K562 (cell line): Measurements from ENCODE around the gene HAPSTR1. TPM values are rescaled to one million over a fixed set of nuclear protein-coding genes. Genes with fewer than 3 reads are reported as not detected.

ENCODE experiments used
- CAMTA2 ChIP-seq: fragments of 250-450 bp; sonication (Bioruptor Pico); conservative IDR thresholded peaks from 2 replicates; pipeline ENCODE4 v1.5.1; 2022
- ETS1 ChIP-seq: conservative IDR thresholded peaks from 2 replicates; pipeline ENCODE4 v1.6.1; 2011; ENCODE audit warnings: low read depth, mild to moderate bottlenecking, low read length; ENCODE audit not compliant: control insufficient read depth
- KDM1A ChIP-seq, 2 experiments: fragments of 450-650 bp; IDR thresholded peaks; 2 replicates each; pipeline ENCODE4 v1.6.1; 2016; ENCODE audit warnings: mild to moderate bottlenecking in 2 of 2
- MYNN ChIP-seq, 2 experiments: sonication (generic); formaldehyde crosslinking in 1 of 2; IDR thresholded peaks; 2 replicates each; pipeline versions ENCODE4 v1.5.0 to v1.6.1; 2016 to 2020; ENCODE audit warnings: antibody characterized with exemption in 1 of 2, missing genetic modification reagents in 1 of 2
- PCBP2 ChIP-seq: fragments of 200-400 bp; formaldehyde crosslinking; IDR thresholded peaks from 2 replicates; pipeline ENCODE4 v1.6.1; 2018; ENCODE audit warnings: low read length, low read depth, mild to moderate bottlenecking, moderate library complexity; ENCODE audit not compliant: poor library complexity, severe bottlenecking
- POU5F1 ChIP-seq: fragments of 150-350 bp; IDR thresholded peaks from 2 replicates; pipeline ENCODE4 v1.6.1; 2014; ENCODE audit warnings: borderline replicate concordance, low read length, low read depth, mild to moderate bottlenecking; ENCODE audit not compliant: partially characterized antibody
- ZNF140 ChIP-seq: fragments of 250-450 bp; sonication (Bioruptor Pico); IDR thresholded peaks from 2 replicates; pipeline ENCODE4 v1.8.0; 2021; ENCODE audit warnings: moderate library complexity, mild to moderate bottlenecking, inconsistent platforms
- polyA plus RNA-seq, 8 experiments: library from polyadenylated mRNA; depleted of rRNA in 4 of 8; stranded (reverse) in 5 of 8; unstranded in 3 of 8; fragments of >200 nt; fragmentation: Nextera tagmentation in 2 of 8; fragmentation: Illumina TruSeq in 1 of 8; extraction: Ambion mirVana in 2 of 8; extraction: Trizol in 1 of 8; gene quantifications; 2 replicates each; pipeline versions ENCODE4 v1.2.1 to v1.2.3, GENCODE V29; 2011 to 2014; ENCODE audit warnings: inconsistent platforms in 1 of 8, missing spikeins in 1 of 8
- total RNA-seq, 7 experiments: library from RNA; depleted of rRNA in 6 of 7; stranded (reverse); fragments of >200 nt in 6 of 7; fragmentation: Illumina TruSeq in 2 of 7; extraction: Trizol in 2 of 7; gene quantifications; 2 replicates each; pipeline versions ENCODE4 v1.2.1 to v1.2.3, GENCODE V29; 2011 to 2021; ENCODE audit warnings: low replicate concordance in 1 of 7
- TF ChIP-seq, protein P1 (sequence below), 2 experiments: IDR thresholded peaks; 2 replicates each; pipeline ENCODE4 v1.6.1; 2011; ENCODE audit warnings: borderline replicate concordance in 1 of 2, control low read depth in 1 of 2, low read depth in 1 of 2, low read length in 1 of 2, mild to moderate bottlenecking in 1 of 2, mixed read lengths in 1 of 2, moderate library complexity in 1 of 2; ENCODE audit not compliant: insufficient read depth in 1 of 2, insufficient read length in 1 of 2, poor library complexity in 1 of 2, severe bottlenecking in 1 of 2; ENCODE audit errors: extremely low read depth in 1 of 2
- TF ChIP-seq, protein P2 (sequence below): fragments of 200-800 bp; sonication (Bioruptor generic); IDR thresholded peaks from 2 replicates; pipeline ENCODE4 v1.6.1; 2017; ENCODE audit warnings: missing genetic modification characterization, missing compliant biosample characterization
- TF ChIP-seq, protein P3 (sequence below), 2 experiments: fragments of 450-650 bp; formaldehyde crosslinking in 1 of 2; IDR thresholded peaks; 2 replicates each; pipeline versions ENCODE4 v1.4.0 to v1.6.1; 2014 to 2020; ENCODE audit warnings: mild to moderate bottlenecking in 2 of 2, borderline replicate concordance in 1 of 2, low read depth in 1 of 2
- TF ChIP-seq, protein P4 (sequence below): fragments of 450-650 bp; formaldehyde crosslinking; IDR thresholded peaks from 2 replicates; pipeline ENCODE4 v1.4.0; 2020; ENCODE audit warnings: mild to moderate bottlenecking

The HAPSTR1 gene
- total and polyA plus RNA-seq, 9 of the 15 experiments (the other 6 are each of a cell fraction or from before 2014, with no cell fraction given): 10.8 to 67.9 (median 36.5) TPM

DNA sequence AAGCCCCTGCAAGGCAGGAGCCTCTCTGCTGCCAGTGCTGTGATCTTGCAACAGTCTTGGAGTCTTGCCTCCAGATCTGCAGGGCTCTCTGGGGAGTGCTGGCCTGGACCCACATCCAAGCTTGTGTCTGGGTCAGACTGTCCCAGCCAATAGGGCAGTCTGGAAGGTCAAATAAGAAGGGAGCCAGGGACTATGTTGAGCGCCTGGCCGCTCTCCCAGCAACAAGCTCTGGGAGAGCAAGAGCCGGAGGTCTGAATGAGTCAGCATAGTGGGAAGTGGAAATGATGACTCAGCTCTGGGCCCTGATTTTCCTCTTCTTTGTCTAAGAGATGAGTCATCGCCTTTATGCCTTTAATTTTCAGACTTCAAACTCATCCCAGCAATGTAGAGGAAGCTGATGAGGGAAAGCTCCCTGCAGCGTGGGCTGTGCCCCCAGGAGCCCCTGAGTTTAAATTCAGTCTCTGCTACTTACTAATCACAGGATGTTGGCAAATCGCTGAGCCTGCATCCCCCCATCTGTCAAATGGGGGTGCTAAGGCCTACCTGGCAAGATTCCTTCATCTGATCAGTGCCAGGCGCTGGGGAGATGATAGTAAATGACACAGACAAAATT, 43.6 kb upstream of the HAPSTR1 start (continued):
- TF ChIP-seq MYNN (IDR thresholded peaks at IDR 0.05) (peak; percentile 56; the same call in 1 of the 2 replicates), MYNN (CRISPR knock-in tag; IDR thresholded peaks at IDR 0.05) (no peak), KDM1A (IDR thresholded peaks at IDR 0.05) (peak; percentile 90 to 93), PCBP2 (no peak), ETS1 (no peak), POU5F1 (no peak), ZNF140 (CRISPR knock-in tag) (no peak), CAMTA2 (CRISPR knock-in tag) (no peak)
- TF ChIP-seq, protein P1, sequence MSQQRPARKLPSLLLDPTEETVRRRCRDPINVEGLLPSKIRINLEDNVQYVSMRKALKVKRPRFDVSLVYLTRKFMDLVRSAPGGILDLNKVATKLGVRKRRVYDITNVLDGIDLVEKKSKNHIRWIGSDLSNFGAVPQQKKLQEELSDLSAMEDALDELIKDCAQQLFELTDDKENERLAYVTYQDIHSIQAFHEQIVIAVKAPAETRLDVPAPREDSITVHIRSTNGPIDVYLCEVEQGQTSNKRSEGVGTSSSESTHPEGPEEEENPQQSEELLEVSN (IDR thresholded peaks at IDR 0.05; ENCODE audit: borderline replicate concordance in 1 of 2, extremely low read depth in 1 of 2, insufficient read depth in 1 of 2, insufficient read length in 1 of 2, low read depth in 1 of 2, low read length in 1 of 2, poor library complexity in 1 of 2, severe bottlenecking in 1 of 2): peak in 1 of 2 experiments; percentile 20
- TF ChIP-seq, protein P2, sequence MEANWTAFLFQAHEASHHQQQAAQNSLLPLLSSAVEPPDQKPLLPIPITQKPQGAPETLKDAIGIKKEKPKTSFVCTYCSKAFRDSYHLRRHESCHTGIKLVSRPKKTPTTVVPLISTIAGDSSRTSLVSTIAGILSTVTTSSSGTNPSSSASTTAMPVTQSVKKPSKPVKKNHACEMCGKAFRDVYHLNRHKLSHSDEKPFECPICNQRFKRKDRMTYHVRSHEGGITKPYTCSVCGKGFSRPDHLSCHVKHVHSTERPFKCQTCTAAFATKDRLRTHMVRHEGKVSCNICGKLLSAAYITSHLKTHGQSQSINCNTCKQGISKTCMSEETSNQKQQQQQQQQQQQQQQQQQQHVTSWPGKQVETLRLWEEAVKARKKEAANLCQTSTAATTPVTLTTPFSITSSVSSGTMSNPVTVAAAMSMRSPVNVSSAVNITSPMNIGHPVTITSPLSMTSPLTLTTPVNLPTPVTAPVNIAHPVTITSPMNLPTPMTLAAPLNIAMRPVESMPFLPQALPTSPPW (CRISPR knock-in tag): 0 out of 2 replicates have a peak, but pooled peaks have one; percentile 20
- TF ChIP-seq, protein P3, sequence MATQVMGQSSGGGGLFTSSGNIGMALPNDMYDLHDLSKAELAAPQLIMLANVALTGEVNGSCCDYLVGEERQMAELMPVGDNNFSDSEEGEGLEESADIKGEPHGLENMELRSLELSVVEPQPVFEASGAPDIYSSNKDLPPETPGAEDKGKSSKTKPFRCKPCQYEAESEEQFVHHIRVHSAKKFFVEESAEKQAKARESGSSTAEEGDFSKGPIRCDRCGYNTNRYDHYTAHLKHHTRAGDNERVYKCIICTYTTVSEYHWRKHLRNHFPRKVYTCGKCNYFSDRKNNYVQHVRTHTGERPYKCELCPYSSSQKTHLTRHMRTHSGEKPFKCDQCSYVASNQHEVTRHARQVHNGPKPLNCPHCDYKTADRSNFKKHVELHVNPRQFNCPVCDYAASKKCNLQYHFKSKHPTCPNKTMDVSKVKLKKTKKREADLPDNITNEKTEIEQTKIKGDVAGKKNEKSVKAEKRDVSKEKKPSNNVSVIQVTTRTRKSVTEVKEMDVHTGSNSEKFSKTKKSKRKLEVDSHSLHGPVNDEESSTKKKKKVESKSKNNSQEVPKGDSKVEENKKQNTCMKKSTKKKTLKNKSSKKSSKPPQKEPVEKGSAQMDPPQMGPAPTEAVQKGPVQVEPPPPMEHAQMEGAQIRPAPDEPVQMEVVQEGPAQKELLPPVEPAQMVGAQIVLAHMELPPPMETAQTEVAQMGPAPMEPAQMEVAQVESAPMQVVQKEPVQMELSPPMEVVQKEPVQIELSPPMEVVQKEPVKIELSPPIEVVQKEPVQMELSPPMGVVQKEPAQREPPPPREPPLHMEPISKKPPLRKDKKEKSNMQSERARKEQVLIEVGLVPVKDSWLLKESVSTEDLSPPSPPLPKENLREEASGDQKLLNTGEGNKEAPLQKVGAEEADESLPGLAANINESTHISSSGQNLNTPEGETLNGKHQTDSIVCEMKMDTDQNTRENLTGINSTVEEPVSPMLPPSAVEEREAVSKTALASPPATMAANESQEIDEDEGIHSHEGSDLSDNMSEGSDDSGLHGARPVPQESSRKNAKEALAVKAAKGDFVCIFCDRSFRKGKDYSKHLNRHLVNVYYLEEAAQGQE (IDR thresholded peaks at IDR 0.05; ENCODE audit: borderline replicate concordance): peak; percentile 22; the same call in 1 of the 2 replicates
- TF ChIP-seq, protein P3 (CRISPR knock-in tag; IDR thresholded peaks at IDR 0.05; ENCODE audit: low read depth): no peak
- TF ChIP-seq, protein P4, sequence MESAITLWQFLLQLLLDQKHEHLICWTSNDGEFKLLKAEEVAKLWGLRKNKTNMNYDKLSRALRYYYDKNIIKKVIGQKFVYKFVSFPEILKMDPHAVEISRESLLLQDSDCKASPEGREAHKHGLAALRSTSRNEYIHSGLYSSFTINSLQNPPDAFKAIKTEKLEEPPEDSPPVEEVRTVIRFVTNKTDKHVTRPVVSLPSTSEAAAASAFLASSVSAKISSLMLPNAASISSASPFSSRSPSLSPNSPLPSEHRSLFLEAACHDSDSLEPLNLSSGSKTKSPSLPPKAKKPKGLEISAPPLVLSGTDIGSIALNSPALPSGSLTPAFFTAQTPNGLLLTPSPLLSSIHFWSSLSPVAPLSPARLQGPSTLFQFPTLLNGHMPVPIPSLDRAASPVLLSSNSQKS: no peak
